Measurements from ENCODE around the gene NOL9. TPM values are rescaled to one million over a fixed set of nuclear protein-coding genes. Genes with fewer than 3 reads are reported as not detected.

NOL9 gene
- total and polyA plus RNA-seq, 4 donors, result 1.9 to 27.0 (median 16.2) TPM

GRCh38 chr1:6515771-6516170 lies 38.5 kb downstream of the NOL9 start:
- Histone ChIP-seq H3K9me3 (ENCODE audit: control insufficient read depth, low read length) (no peaks in the 10 kb centered on the region), H3K36me3 (ENCODE audit: control insufficient read depth in 1 of 2, insufficient read depth in 2 of 2, low read length in 1 of 2) (no peaks in the 10 kb centered on the region), H3K4me3 (ENCODE audit: low read length in 2 of 2) (no peak overlapping the region), H3K4me1 (ENCODE audit: control insufficient read depth in 1 of 2, insufficient read depth in 2 of 2, low read length in 2 of 2) (peaks cover 0 to 4% of the 10 kb centered on the region in 2 donors), H3K27ac (ENCODE audit: low read depth in 1 of 2, low read length in 2 of 2) (no peak overlapping the region), H3K27me3 (ENCODE audit: control insufficient read depth in 1 of 2, insufficient read depth in 2 of 2, low read length in 1 of 2) (no peaks in the 10 kb centered on the region)
- intact Hi-C loops (cut with DNase I), result no loop called here
- WGBS, 2 donors, result 96 to 97% methylated on average over 4 of the region's 4 CpGs
- ATAC-seq (ENCODE audit: low FRiP score) (no peak), DNase-seq (peak in 1 of 2 donors; percentile 18)

GRCh38 chr1:6513320-6513801 lies 41.0 kb downstream of the NOL9 start:
- Histone ChIP-seq H3K4me1 (ENCODE audit: control insufficient read depth in 1 of 2, insufficient read depth in 2 of 2, low read length in 2 of 2) (no peaks in the 10 kb centered on the region), H3K27ac (ENCODE audit: low read depth in 1 of 2, low read length in 2 of 2) (no peak overlapping the region), H3K36me3 (ENCODE audit: control insufficient read depth in 1 of 2, insufficient read depth in 2 of 2, low read length in 1 of 2) (no peaks in the 10 kb centered on the region), H3K27me3 (ENCODE audit: control insufficient read depth in 1 of 2, insufficient read depth in 2 of 2, low read length in 1 of 2) (no peaks in the 10 kb centered on the region), H3K4me3 (ENCODE audit: low read length in 2 of 2) (no peak overlapping the region), H3K9me3 (ENCODE audit: control insufficient read depth, low read length) (no peaks in the 10 kb centered on the region)
- intact Hi-C loops (cut with DNase I), result no loop called here
- DNase-seq (no peak), ATAC-seq (ENCODE audit: low FRiP score) (no peak)
- 24 to 26% methylated on average over 9 of the region's 9 CpGs for WGBS, 2 donors

- Histone ChIP-seq H3K36me3 (ENCODE audit: control insufficient read depth in 1 of 2, insufficient read depth in 2 of 2, low read length in 1 of 2) (no peaks in the 10 kb centered on the region), H3K27me3 (ENCODE audit: control insufficient read depth in 1 of 2, insufficient read depth in 2 of 2, low read length in 1 of 2) (no peaks in the 10 kb centered on the region), H3K4me3 (ENCODE audit: low read length in 2 of 2) (no peak overlapping the region), H3K27ac (ENCODE audit: low read depth in 1 of 2, low read length in 2 of 2) (no peak overlapping the region), H3K9me3 (ENCODE audit: control insufficient read depth, low read length) (no peaks in the 10 kb centered on the region), H3K4me1 (ENCODE audit: control insufficient read depth in 1 of 2, insufficient read depth in 2 of 2, low read length in 2 of 2) (no peaks in the 10 kb centered on the region)
- intact Hi-C loops (cut with DNase I), result no loop called here
- no peak for ATAC-seq (ENCODE audit: low FRiP score)
- DNase-seq, result no peak
- WGBS, 2 donors, result 72 to 81% methylated on average over 8 of the region's 8 CpGs
Measured at GRCh38 chr1:6512908-6513280, 41.4 kb downstream of the NOL9 start.

- Histone ChIP-seq H3K27ac (ENCODE audit: low read depth in 1 of 2, low read length in 2 of 2) (no peak overlapping the region), H3K9me3 (ENCODE audit: control insufficient read depth, low read length) (no peaks in the 10 kb centered on the region), H3K4me3 (ENCODE audit: low read length in 2 of 2) (no peak overlapping the region), H3K36me3 (ENCODE audit: control insufficient read depth in 1 of 2, insufficient read depth in 2 of 2, low read length in 1 of 2) (no peaks in the 10 kb centered on the region), H3K4me1 (ENCODE audit: control insufficient read depth in 1 of 2, insufficient read depth in 2 of 2, low read length in 2 of 2) (no peaks in the 10 kb centered on the region), H3K27me3 (ENCODE audit: control insufficient read depth in 1 of 2, insufficient read depth in 2 of 2, low read length in 1 of 2) (no peaks in the 10 kb centered on the region)
- DNase-seq (no peak), ATAC-seq (ENCODE audit: low FRiP score) (no peak)
- 94% methylated on average over 19 of the region's 19 CpGs for WGBS, 2 donors
- intact Hi-C loops (cut with DNase I), result no loop called here
Measured at GRCh38 chr1:6512245-6512907, 41.9 kb downstream of the NOL9 start.

DNA sequence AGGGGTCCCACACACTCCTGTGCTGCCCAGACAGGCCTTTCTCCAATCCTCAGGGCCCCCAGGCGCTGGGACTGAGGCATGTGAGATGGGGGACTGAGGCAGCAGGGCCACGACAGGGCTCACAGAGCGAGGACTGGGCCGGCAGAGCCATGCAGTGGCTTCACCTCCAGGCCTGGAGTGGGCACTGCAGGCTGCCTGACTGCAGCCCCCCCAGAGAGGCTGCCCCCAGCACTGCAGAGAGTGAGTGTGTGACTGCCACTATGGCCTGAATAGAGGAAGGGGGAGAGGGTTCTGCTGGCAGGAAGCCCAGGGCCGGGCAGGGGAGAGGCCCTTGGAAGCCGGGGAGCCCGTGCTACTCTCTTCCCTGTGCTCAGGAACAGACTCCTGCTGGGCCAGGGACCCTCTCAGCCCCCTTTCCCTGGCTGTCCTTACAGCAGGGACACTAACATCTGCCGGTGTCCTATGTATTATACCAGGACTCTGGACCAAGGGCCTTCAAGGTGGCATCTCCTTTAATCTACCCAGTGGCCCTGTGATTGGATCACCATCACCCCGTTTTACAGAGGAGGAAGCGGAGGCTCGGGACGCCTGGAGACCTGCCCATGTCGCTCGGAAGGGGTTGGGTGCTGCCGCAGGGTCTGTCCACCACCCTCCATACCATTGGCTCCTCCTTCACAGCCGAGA lies 42.6 kb downstream of the NOL9 start:
- intact Hi-C loops (cut with DNase I), result no loop called here
- DNase-seq, result no peak
- Histone ChIP-seq H3K36me3 (ENCODE audit: control insufficient read depth in 1 of 2, insufficient read depth in 2 of 2, low read length in 1 of 2) (no peaks in the 10 kb centered on the region), H3K27me3 (ENCODE audit: control insufficient read depth in 1 of 2, insufficient read depth in 2 of 2, low read length in 1 of 2) (no peaks in the 10 kb centered on the region), H3K27ac (ENCODE audit: low read depth in 1 of 2, low read length in 2 of 2) (no peak overlapping the region), H3K4me3 (ENCODE audit: low read length in 2 of 2) (no peak overlapping the region), H3K9me3 (ENCODE audit: control insufficient read depth, low read length) (no peaks in the 10 kb centered on the region), H3K4me1 (ENCODE audit: control insufficient read depth in 1 of 2, insufficient read depth in 2 of 2, low read length in 2 of 2) (no peaks in the 10 kb centered on the region)
- no peak for ATAC-seq (ENCODE audit: low FRiP score)
- WGBS, 2 donors, result 90% methylated on average over 16 of the region's 16 CpGs

GRCh38 chr1:6511056-6511455 lies 43.3 kb downstream of the NOL9 start:
- no peak for ATAC-seq (ENCODE audit: low FRiP score)
- no peaks in the 10 kb centered on the region for H3K27me3 ChIP-seq (ENCODE audit: control insufficient read depth in 1 of 2, insufficient read depth in 2 of 2, low read length in 1 of 2)
- no peak overlapping the region for H3K27ac ChIP-seq (ENCODE audit: low read depth in 1 of 2, low read length in 2 of 2)
- no peaks in the 10 kb centered on the region for H3K9me3 ChIP-seq (ENCODE audit: control insufficient read depth, low read length)
- DNase-seq, result no peak
- H3K4me1 ChIP-seq (ENCODE audit: control insufficient read depth in 1 of 2, insufficient read depth in 2 of 2, low read length in 2 of 2), result no peaks in the 10 kb centered on the region
- H3K36me3 ChIP-seq (ENCODE audit: control insufficient read depth in 1 of 2, insufficient read depth in 2 of 2, low read length in 1 of 2), result no peaks in the 10 kb centered on the region
- intact Hi-C loops (cut with DNase I), result no loop called here
- no peak overlapping the region for H3K4me3 ChIP-seq (ENCODE audit: low read length in 2 of 2)
- WGBS, 2 donors, result 72 to 78% methylated on average over 6 of the region's 6 CpGs

DNA sequence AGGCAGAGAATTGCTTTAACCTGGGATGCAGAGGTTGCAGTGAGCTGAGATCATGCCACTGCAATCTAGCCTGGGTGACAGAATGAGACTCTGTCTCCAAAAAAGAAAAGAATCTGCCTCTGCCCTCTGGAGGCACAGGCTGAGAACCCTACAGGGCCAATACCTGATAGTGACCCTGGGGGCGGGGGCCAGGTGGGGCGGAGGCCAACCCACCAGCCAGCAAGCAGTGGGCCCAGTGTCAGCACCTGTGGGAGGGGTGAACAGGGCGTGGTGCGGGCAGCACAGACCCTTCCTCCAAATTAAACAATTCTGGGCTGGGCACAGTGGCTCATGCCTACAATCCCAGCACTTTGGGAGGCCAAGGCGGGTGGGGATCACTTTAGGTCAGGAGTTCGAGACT lies 43.8 kb downstream of the NOL9 start:
- 78 to 94% methylated on average over 6 of the region's 6 CpGs for WGBS, 2 donors
- ATAC-seq (ENCODE audit: low FRiP score), result no peak
- no peak overlapping the region for H3K27ac ChIP-seq (ENCODE audit: low read depth in 1 of 2, low read length in 2 of 2)
- no peak for DNase-seq
- no peaks in the 10 kb centered on the region for H3K4me1 ChIP-seq (ENCODE audit: control insufficient read depth in 1 of 2, insufficient read depth in 2 of 2, low read length in 2 of 2)
- no peaks in the 10 kb centered on the region for H3K9me3 ChIP-seq (ENCODE audit: control insufficient read depth, low read length)
- H3K27me3 ChIP-seq (ENCODE audit: control insufficient read depth in 1 of 2, insufficient read depth in 2 of 2, low read length in 1 of 2), result no peaks in the 10 kb centered on the region
- intact Hi-C loops (cut with DNase I), result no loop called here
- H3K36me3 ChIP-seq (ENCODE audit: control insufficient read depth in 1 of 2, insufficient read depth in 2 of 2, low read length in 1 of 2), result no peaks in the 10 kb centered on the region
- H3K4me3 ChIP-seq (ENCODE audit: low read length in 2 of 2), result no peak overlapping the region

- Histone ChIP-seq H3K4me3 (ENCODE audit: low read length in 2 of 2) (no peak overlapping the region), H3K4me1 (ENCODE audit: control insufficient read depth in 1 of 2, insufficient read depth in 2 of 2, low read length in 2 of 2) (no peaks in the 10 kb centered on the region), H3K9me3 (ENCODE audit: control insufficient read depth, low read length) (no peaks in the 10 kb centered on the region), H3K36me3 (ENCODE audit: control insufficient read depth in 1 of 2, insufficient read depth in 2 of 2, low read length in 1 of 2) (no peaks in the 10 kb centered on the region), H3K27ac (ENCODE audit: low read depth in 1 of 2, low read length in 2 of 2) (no peak overlapping the region), H3K27me3 (ENCODE audit: control insufficient read depth in 1 of 2, insufficient read depth in 2 of 2, low read length in 1 of 2) (no peaks in the 10 kb centered on the region)
- intact Hi-C loops (cut with DNase I), result no loop called here
- 71 to 81% methylated on average over 10 of the region's 10 CpGs for WGBS, 2 donors
- no peak for DNase-seq
- ATAC-seq (ENCODE audit: low FRiP score), result no peak
Measured at GRCh38 chr1:6509919-6510291, 44.4 kb downstream of the NOL9 start.

Data from aorta (tissue), 5 donors.